Uterus (tissue), 2 donors: ENCODE results near the gene ADGRG6.

Experiments used
- POLR2A ChIP-seq, 2 donors: fragments of 450-650 bp; IDR thresholded peaks; one replicate each; pipeline ENCODE4 v1.6.1; 2016; ENCODE audit warnings: antibody characterized with exemption in 2 of 2, mild to moderate bottlenecking in 1 of 2, moderate library complexity in 1 of 2
- TF ChIP-seq, protein P1 (sequence below), 4 experiments: fragments of 200-600 bp in 2 of 4; fragments of 450-650 bp in 2 of 4; sonication (generic) in 2 of 4; IDR thresholded peaks; one replicate each; pipeline ENCODE4 v1.5.1; 2016 to 2019; ENCODE audit warnings: antibody characterized with exemption in 4 of 4, mild to moderate bottlenecking in 2 of 4, moderate library complexity in 1 of 4

DNA sequence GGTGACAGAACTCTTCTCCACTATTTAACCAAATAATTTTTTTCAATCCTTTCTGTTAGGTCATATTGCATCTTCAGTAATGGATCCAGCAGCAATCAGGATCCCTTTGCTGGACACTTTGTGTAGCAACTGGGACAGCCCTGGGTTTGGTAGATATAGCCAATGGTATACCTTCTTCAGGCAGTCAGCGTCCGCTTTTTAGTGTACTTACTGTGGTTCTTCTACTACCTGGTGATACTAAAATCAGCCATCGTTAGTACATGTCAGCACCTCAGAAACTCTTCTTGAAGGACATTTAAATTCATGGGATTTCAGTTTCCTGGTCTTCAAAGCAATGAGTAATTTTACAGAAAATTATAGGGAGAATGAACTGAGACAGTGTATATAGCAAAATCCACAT, 93.5 kb downstream of the ADGRG6 start:
- no peak for TF ChIP-seq POLR2A (IDR thresholded peaks at IDR 0.05)
- TF ChIP-seq, protein P1, sequence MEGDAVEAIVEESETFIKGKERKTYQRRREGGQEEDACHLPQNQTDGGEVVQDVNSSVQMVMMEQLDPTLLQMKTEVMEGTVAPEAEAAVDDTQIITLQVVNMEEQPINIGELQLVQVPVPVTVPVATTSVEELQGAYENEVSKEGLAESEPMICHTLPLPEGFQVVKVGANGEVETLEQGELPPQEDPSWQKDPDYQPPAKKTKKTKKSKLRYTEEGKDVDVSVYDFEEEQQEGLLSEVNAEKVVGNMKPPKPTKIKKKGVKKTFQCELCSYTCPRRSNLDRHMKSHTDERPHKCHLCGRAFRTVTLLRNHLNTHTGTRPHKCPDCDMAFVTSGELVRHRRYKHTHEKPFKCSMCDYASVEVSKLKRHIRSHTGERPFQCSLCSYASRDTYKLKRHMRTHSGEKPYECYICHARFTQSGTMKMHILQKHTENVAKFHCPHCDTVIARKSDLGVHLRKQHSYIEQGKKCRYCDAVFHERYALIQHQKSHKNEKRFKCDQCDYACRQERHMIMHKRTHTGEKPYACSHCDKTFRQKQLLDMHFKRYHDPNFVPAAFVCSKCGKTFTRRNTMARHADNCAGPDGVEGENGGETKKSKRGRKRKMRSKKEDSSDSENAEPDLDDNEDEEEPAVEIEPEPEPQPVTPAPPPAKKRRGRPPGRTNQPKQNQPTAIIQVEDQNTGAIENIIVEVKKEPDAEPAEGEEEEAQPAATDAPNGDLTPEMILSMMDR (IDR thresholded peaks at IDR 0.05): no peak
